ENCODE results near the gene LY6G6D. TPM values are rescaled to one million over a fixed set of nuclear protein-coding genes. Genes with fewer than 3 reads are reported as not detected.

The LY6G6D gene
- total RNA-seq, 1 experiment from 2014 or later: not detected

- no peak for DNase-seq (ENCODE audit: extremely low read depth, low read depth)
These were observed 18.6 kb downstream of the LY6G6D start for GRCh38 chr6:31733734-31734133.

- no peak for DNase-seq (ENCODE audit: extremely low read depth, low read depth)
These were observed 19.2 kb downstream of the LY6G6D start for GRCh38 chr6:31734247-31734820.

- DNase-seq (ENCODE audit: extremely low read depth, low read depth): no peak
These were observed 19.8 kb downstream of the LY6G6D start for GRCh38 chr6:31734821-31735406.

- DNase-seq (ENCODE audit: extremely low read depth, low read depth): peak; percentile 73
These were observed 21.0 kb downstream of the LY6G6D start, which contains the start of gene CLIC1 for GRCh38 chr6:31736021-31736767. Gene CLIC1, minus strand, starts transcription at chr6:31736530. Its CDS starts 230 bp downstream, at chr6:31736300.

- no peak for DNase-seq (ENCODE audit: extremely low read depth, low read depth)
These were observed 21.7 kb downstream of the LY6G6D start for GRCh38 chr6:31736768-31737314.

GRCh38 chr6:31737315-31737990 is 22.3 kb downstream of the LY6G6D start:
- DNase-seq (ENCODE audit: extremely low read depth, low read depth): no peak

- no peak for DNase-seq (ENCODE audit: extremely low read depth, low read depth)
These were observed 23.1 kb downstream of the LY6G6D start for GRCh38 chr6:31737991-31738979.

- DNase-seq (ENCODE audit: extremely low read depth, low read depth): peak; percentile 97
These were observed 24.7 kb downstream of the LY6G6D start, which contains the start of gene MSH5 for GRCh38 chr6:31739639-31740396. Gene MSH5, plus strand, starts transcription at chr6:31740005. Its CDS starts 462 bp downstream, at chr6:31740467.

GRCh38 chr6:31740397-31741223 is 25.5 kb downstream of the LY6G6D start:
- no peak for DNase-seq (ENCODE audit: extremely low read depth, low read depth)

GRCh38 chr6:31741815-31742214 is 26.7 kb downstream of the LY6G6D start:
- no peak for DNase-seq (ENCODE audit: extremely low read depth, low read depth)

GRCh38 chr6:31742894-31743293 is 27.7 kb downstream of the LY6G6D start:
- DNase-seq (ENCODE audit: extremely low read depth, low read depth): no peak

- no peak for DNase-seq (ENCODE audit: extremely low read depth, low read depth)
These were observed 29.3 kb downstream of the LY6G6D start for GRCh38 chr6:31744422-31744821.

GRCh38 chr6:31749301-31750036 is 34.3 kb downstream of the LY6G6D start:
- DNase-seq (ENCODE audit: extremely low read depth, low read depth): no peak

- no peak for DNase-seq (ENCODE audit: extremely low read depth, low read depth)
These were observed 35.4 kb downstream of the LY6G6D start for GRCh38 chr6:31750411-31751022.

- DNase-seq (ENCODE audit: extremely low read depth, low read depth): no peak
These were observed 37.7 kb downstream of the LY6G6D start for GRCh38 chr6:31752739-31753319.

GRCh38 chr6:31758281-31758680 is 43.1 kb downstream of the LY6G6D start:
- DNase-seq (ENCODE audit: extremely low read depth, low read depth): no peak

- no peak for DNase-seq (ENCODE audit: extremely low read depth, low read depth)
These were observed 45.6 kb downstream of the LY6G6D start for GRCh38 chr6:31760790-31761189.
